Esophagus muscularis mucosa (tissue), 4 donors: ENCODE data around the gene VSTM2B. TPM values are rescaled to one million over a fixed set of nuclear protein-coding genes. Genes with fewer than 3 reads are reported as not detected.

Source experiments
- DNase-seq: peaks from one replicate; pipeline ENCODE4 v3.0.0-alpha.2; 2017; ENCODE audit errors: extremely low spot score
- H3K27ac ChIP-seq, 4 donors: fragments of 200-600 bp; sonication (generic); replicated peaks in 1 of 4; 1 replicate in 3 of 4; 2 replicates in 1 of 4; pipeline ENCODE4 v1.5.1; 2016 to 2019; ENCODE audit warnings: mild to moderate bottlenecking in 1 of 4
- H3K27me3 ChIP-seq, 4 donors: fragments of 200-600 bp; sonication (generic); one replicate each; pipeline versions ENCODE4 v1.5.1 to v1.6.0; 2016 to 2019
- H3K36me3 ChIP-seq, 4 donors: fragments of 200-600 bp; sonication (generic); one replicate each; pipeline ENCODE4 v1.5.1; 2016 to 2019
- H3K4me1 ChIP-seq, 4 donors: fragments of 200-600 bp; sonication (generic); one replicate each; pipeline ENCODE4 v1.5.1; 2016 to 2019
- H3K4me3 ChIP-seq, 4 donors: fragments of 200-600 bp; sonication (generic); 1 replicate in 2 of 4; 2 replicates in 2 of 4; pipeline ENCODE4 v1.5.1; 2016 to 2019; ENCODE audit warnings: mild to moderate bottlenecking in 4 of 4, moderate library complexity in 1 of 4
- H3K9me3 ChIP-seq, 4 donors: fragments of 200-600 bp; sonication (generic); 1 replicate in 3 of 4; 2 replicates in 1 of 4; pipeline ENCODE4 v1.5.1; 2016 to 2019
- CTCF ChIP-seq, 3 experiments: fragments of 200-600 bp in 2 of 3; fragments of 450-650 bp in 1 of 3; sonication (generic) in 2 of 3; IDR thresholded peaks; one replicate each; pipeline ENCODE4 v1.5.1; 2017 to 2019; ENCODE audit warnings: antibody characterized with exemption in 3 of 3, mild to moderate bottlenecking in 2 of 3, moderate library complexity in 1 of 3
- EP300 ChIP-seq: sonication (generic); formaldehyde crosslinking; IDR thresholded peaks from one replicate; pipeline ENCODE4 v1.6.1; 2017; ENCODE audit warnings: antibody characterized with exemption
- POLR2A ChIP-seq: fragments of 450-650 bp; IDR thresholded peaks from one replicate; pipeline ENCODE4 v1.6.1; 2017; ENCODE audit warnings: antibody characterized with exemption, moderate library complexity, mild to moderate bottlenecking, low read depth
- POLR2AphosphoS5 ChIP-seq, 2 donors: sonication (generic); formaldehyde crosslinking; IDR thresholded peaks; one replicate each; pipeline ENCODE4 v1.6.1; 2017; ENCODE audit warnings: antibody characterized with exemption in 2 of 2
- WGBS: methylation state at CpG from one replicate; pipeline ENCODE4 v1.1.5; 2018; 5-methylcytosine and 5-hydroxymethylcytosine counted together
- intact Hi-C: fragments of 100-400 bp; cut with DNase I; formaldehyde crosslinking; loops from one replicate; pipeline ENCODE4 v1.15.1; 2023
- total RNA-seq, 4 donors: library from RNA; depleted of rRNA; stranded (reverse); fragments of >200 nt; gene quantifications; one replicate each; pipeline versions ENCODE4 v1.1.0 to v1.2.1, GENCODE V29; 2016

VSTM2B gene
- total RNA-seq, 4 donors from 2014 or later = 0.23 to 0.33 TPM; not detected in 2

DNA sequence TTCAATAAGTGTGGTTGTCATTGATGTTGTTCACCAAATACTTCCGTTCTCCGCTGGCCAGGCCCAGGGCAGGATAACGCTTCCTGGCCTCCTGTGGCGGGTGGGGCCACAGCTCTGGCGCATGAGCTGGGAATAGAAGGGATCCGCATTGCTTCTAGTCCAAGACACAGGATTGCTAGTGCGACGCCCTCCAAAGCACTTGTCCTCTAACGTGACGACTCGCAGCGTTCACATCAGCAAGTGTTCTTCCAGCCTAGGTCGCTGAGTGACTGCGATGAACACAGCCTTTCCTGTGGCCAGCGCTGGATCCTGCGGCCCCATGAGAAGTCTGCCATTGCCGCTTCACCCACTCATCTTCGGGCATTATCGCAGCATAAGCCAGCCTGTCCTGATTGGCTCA is 39.4 kb downstream of the VSTM2B start:
- Histone ChIP-seq H3K4me1 (no peaks in the 10 kb centered on the region), H3K9me3 (peaks cover 0 to 10% (median 8%) of the 10 kb centered on the region in 4 donors), H3K36me3 (no peaks in the 10 kb centered on the region), H3K4me3 (no peak overlapping the region), H3K27ac (no peak overlapping the region), H3K27me3 (peaks cover 0 to 74% (median 0%) of the 10 kb centered on the region in 4 donors)
- 85% methylated on average over 19 of the region's 19 CpGs for WGBS
- DNase-seq = no peak
- TF ChIP-seq EP300 = no peak
- no peak for TF ChIP-seq CTCF (IDR thresholded peaks at IDR 0.05)
- intact Hi-C loops = no loop called here

- no peak overlapping the region for H3K27ac ChIP-seq
- peaks cover 0 to 73% (median 0%) of the 10 kb centered on the region in 4 donors for H3K27me3 ChIP-seq
- H3K4me3 ChIP-seq = no peak overlapping the region
- no peak for DNase-seq
- no peaks in the 10 kb centered on the region for H3K4me1 ChIP-seq
- H3K9me3 ChIP-seq = no peaks in the 10 kb centered on the region
- no peaks in the 10 kb centered on the region for H3K36me3 ChIP-seq
- TF ChIP-seq EP300 = no peak
- intact Hi-C loops = no loop called here
- 84% methylated on average over 3 of the region's 3 CpGs for WGBS
Observed at GRCh38 chr19:29566496-29567054, 40.8 kb downstream of the VSTM2B start.

DNA sequence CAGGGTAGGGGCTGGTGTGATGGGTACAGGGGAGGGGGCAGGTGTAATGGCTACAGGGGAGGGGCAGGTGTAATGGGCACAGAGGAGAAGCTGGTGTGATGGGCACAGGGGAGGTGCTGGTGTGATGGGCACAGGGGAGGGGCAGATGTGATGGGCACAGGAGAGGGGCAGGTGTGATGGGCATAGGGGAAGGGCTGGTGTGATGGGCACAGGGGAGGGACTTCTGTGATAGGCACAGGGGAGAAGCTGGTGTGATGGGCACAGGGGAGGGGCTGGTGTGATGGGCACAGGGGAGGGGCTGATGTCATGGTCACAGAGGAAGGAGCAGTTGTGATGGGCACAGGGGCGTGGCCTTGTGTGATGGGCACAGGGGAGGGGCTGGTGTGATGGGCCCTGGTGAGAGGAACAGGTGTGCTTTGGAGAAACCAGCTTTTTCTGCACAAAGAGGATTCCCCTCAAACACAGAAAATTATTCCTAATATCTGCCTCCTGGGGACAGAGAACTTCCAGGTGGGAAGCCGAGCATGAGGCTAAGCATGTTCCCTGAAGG is 41.6 kb downstream of the VSTM2B start:
- intact Hi-C loops = no loop called here
- 74% methylated on average over 2 of the region's 2 CpGs for WGBS
- Histone ChIP-seq H3K27ac (no peak overlapping the region), H3K36me3 (no peaks in the 10 kb centered on the region), H3K4me3 (no peak overlapping the region), H3K27me3 (peaks cover 0 to 75% (median 0%) of the 10 kb centered on the region in 4 donors), H3K4me1 (no peaks in the 10 kb centered on the region), H3K9me3 (no peaks in the 10 kb centered on the region)
- TF ChIP-seq CTCF (IDR thresholded peaks at IDR 0.05) (no peak), POLR2A (no peak), EP300 (no peak), POLR2AphosphoS5 (IDR thresholded peaks at IDR 0.05) (no peak)
- DNase-seq = no peak

- intact Hi-C loops = no loop called here
- H3K4me1 ChIP-seq = no peaks in the 10 kb centered on the region
- no peaks in the 10 kb centered on the region for H3K36me3 ChIP-seq
- no peak overlapping the region for H3K4me3 ChIP-seq
- peaks cover 0 to 77% (median 0%) of the 10 kb centered on the region in 4 donors for H3K27me3 ChIP-seq
- 63% methylated on average over 22 of the region's 22 CpGs for WGBS
- H3K9me3 ChIP-seq = no peaks in the 10 kb centered on the region
- TF ChIP-seq CTCF (IDR thresholded peaks at IDR 0.05) = no peak
- no peak for TF ChIP-seq POLR2AphosphoS5 (IDR thresholded peaks at IDR 0.05)
- TF ChIP-seq EP300 = no peak
- TF ChIP-seq POLR2A = no peak
- H3K27ac ChIP-seq = no peak overlapping the region
- DNase-seq = no peak
Observed at GRCh38 chr19:29568036-29569025, 42.5 kb downstream of the VSTM2B start.
